GM18520 (cell line): ENCODE measurements around the gene SOHLH1.

ENCODE experiments used
- ATAC-seq: cut with Tn5 transposase; IDR thresholded peaks from one replicate; pipeline ENCODE4 v1.9.1; 2021; ENCODE audit not compliant: unreplicated experiment

SOHLH1 gene

DNA sequence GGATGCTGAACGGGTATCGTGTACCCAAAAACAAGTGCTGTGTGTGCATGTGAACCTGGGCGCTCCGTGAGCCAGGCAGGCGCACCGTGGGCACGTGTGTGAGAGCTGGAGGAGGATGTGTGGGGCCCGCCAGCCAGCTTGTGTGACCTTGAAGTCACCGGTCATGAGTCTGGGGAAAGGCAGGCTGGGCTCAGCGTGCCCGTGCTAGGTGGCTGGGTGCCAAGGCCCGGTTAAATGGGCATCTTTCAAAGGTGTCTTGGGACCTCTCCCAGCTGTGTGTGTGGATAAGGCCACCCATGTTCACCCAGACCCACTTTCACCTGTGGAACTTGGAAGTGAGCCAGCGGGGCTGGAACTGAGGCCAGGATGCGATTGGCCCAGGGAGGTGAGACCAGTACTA is 6.1 kb upstream of the SOHLH1 start:
- no peak for ATAC-seq

GRCh38 chr9:135704483-135704882 is 5.2 kb upstream of the SOHLH1 start:
- ATAC-seq, result no peak

DNA sequence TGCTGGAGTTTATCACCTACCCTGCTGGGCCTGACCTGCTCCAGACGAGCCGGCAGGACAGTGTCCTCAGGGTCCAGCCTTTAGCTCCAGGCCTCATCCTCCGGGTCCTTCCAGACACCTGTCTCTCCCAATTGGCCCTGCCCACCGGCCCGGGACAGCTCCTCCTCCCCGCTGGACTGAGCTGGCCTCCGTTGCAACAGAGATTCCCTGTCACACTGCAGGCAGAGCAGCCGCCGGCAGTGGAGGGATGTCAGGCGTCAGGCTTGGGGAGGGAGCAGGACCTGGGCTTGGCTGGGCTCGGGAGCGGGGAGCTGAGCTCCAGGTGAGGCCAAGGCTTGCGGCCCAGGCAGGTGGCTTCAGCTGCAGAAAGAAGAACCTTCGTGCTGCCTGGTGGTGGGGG is 4.4 kb upstream of the SOHLH1 start:
- no peak for ATAC-seq

GRCh38 chr9:135701959-135702721 is 2.9 kb upstream of the SOHLH1 start, which contains the start of gene KCNT1:
Gene KCNT1, plus strand, starts transcription at chr9:135702185. Its CDS starts 74 bp downstream, at chr9:135702259.
- ATAC-seq, result no peak

- no peak for ATAC-seq
Measured at GRCh38 chr9:135701067-135701958, 2.0 kb upstream of the SOHLH1 start.

DNA sequence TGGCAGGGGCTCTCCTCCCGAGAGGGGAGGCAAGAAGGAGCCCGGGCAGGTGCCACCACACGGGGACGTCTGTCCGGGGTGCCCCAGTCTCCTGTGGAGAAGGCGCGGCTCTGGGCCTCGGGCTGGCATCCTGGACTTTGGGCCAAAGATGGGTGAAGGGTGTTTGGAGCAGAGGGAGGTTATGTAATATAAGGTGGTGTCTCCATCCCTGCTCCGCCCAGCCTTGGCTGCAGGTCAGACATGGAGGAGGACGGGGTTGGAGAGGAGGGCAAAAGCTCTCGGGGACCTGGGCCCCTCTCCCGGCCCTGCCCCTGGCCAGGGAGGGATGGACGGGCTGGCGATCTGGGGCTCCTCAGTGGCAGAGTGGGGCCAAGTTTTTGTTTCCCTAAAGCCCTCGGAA is 1.2 kb upstream of the SOHLH1 start:
- no peak for ATAC-seq

DNA sequence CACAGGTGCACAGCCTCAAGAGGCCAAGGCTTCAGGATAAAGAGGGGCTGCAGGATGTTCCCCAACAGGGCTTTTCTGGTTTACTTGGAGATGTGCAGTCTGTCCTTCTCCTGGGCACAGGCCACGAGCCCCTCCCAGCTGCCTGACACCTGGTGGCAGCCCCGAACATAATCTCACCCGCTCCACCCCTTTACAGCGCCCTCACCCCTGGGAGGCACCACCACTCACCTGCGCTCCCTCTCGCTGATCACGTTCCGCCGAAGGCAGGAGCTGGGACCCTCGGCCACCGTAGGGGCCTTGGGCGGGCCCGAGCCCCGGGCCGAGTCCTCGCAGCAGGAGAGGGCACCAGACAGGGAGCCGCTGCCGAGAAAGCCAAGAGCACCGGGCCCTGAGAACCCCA is 514 bp downstream of the SOHLH1 start:
- no peak for ATAC-seq

- ATAC-seq, result no peak
Measured at GRCh38 chr9:135698236-135698635, 1.0 kb downstream of the SOHLH1 start.

DNA sequence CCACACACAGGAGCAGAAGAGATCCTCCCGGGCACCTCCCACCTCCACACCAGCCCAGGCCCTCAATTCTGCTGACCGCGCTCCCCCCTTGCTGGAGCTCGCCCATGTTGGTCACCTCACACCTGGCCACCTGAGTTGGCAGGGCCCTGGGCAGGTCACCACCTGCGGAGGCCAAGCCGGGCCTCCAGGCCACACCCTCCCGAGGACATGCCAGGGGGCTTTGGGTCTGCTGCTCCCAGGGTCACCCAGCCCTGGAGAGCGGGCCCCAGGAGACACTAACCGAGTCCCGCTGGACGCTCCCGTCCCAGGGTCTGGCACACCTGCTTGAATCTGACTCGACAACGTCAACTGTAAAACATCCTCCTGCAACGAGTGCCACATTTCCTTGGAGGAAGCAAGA is 2.1 kb downstream of the SOHLH1 start:
- ATAC-seq, result no peak

GRCh38 chr9:135696446-135696845 is 2.8 kb downstream of the SOHLH1 start:
- ATAC-seq, result no peak

DNA sequence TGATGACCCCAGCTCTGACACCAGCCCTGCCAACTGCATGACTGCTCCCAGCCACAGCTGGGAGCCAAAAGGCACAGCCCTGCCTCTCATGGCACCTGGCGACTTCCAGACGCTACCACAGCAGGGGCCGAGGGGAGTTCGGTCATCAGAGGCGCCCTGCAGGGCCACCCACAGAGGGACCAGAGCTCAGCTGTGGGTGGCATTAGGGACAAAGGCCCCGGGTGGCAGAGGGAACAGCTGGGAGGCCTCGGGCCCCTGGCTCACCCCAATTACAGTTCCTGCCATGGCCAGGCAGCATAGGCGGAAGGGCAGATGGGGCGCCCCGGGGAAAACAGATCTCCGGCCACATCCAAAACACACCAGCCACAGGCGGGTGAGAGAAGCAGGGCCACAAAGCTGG is 3.6 kb downstream of the SOHLH1 start:
- ATAC-seq, result no peak

GRCh38 chr9:135695036-135695435 is 4.2 kb downstream of the SOHLH1 start:
- ATAC-seq, result no peak

DNA sequence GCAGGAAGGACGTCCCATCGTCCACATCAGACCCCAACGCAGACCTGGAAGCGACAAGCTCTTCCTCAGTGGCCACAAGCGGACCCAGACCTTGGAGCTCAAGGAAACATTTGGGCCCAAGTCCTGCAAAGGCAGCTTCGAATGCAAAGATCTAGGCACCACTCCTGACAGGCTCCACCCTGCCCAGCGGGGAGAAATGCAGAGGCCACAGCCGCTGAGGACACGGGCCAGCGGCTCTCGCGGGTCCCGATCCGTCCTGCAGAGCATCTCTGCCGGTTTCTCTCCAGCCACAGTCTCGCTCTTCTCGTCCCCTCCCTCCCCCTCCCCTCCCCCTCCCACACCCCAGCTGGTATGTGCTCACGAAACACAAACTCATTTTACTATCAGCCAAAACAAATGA is 4.9 kb downstream of the SOHLH1 start:
- no peak for ATAC-seq

GRCh38 chr9:135693771-135694170 is 5.5 kb downstream of the SOHLH1 start:
- ATAC-seq, result no peak

DNA sequence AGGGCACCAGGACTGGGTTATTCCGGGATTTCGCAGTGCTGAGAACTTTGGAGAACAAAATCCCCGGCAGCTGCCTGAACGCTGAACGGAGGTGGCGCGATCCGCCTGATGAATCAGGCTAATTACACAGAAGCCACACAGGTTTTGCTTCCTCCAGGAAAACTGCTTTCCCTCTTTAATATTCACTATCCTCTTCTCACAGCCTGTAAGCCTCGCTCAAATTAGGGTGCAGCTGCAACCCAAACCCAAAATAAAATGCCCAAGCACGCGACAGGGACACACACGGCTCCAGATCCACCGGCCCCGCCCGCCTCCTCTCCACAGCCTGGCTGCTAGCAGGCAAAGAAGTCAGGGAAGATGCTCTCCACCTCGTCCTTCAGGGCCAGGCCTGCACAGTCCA is 6.0 kb downstream of the SOHLH1 start:
- no peak for ATAC-seq

DNA sequence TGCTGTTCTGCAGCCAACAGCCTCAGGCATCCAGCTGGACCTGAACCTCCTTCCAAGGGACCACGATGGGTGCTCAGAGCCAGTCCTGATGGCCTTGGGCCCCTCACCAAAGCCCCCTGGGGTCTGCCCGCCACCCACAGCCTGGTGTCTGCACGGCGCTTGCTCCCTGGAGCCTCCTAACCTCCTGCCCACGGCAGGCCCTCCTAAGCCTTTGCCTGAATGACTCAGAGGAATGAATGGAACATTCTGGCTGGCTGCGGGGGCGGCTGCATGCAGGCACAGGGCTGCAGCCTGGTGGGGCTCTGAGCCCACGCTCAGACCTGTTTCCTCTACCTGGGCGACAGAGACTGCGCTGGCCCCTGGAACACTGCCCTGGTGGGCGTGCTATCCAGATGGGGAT is 6.9 kb downstream of the SOHLH1 start:
- no peak for ATAC-seq

DNA sequence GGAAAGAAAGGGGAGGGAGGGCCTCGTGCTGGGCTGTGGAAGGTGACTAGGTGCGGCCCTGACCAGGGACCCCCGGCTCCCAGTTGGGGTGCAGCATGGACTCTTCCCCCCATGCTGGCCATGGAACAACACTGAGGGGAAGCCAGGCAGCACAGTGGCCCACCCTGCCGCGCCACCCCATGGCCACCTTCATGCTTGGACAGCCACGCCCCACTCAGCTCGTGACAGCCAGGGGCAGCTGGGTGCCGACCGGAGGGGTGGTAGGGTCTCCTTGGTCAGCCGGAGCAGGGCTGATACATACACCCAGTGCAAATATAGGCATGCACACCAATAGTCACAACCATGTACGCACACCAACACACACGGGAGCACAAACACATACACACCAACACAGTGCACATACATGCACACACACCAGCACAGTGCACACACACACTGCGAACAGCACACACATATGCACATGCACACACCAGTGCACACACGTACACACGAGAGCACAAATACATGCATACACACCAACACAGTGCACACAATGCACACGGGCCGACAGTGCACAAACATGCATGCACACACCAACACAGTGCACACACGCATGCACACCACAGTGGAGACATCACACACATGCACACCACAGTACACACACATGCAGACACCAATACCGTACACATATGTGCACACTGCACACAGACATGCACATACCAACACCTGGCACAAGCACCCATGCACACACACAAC is 8.3 kb downstream of the SOHLH1 start:
- ATAC-seq, result no peak

DNA sequence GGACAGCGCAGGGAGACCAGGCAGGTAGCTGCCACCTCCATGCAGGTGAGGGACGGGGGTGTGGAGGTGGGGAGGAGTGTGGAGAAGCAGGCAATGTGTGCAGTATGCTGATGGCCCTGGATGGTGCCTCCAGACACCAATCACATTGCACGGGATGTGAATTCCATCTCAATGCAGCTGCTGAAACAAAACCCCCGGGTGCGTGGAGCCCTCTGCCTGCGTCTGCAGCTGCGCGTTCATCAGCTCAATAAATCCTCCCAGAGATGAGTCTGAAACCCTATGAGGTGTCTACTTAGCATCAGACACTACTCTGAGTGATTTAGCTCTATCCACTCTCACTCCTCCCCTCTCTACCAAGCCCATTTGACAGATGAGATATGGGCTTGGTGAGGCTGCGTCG is 10.3 kb downstream of the SOHLH1 start:
- ATAC-seq, result no peak

DNA sequence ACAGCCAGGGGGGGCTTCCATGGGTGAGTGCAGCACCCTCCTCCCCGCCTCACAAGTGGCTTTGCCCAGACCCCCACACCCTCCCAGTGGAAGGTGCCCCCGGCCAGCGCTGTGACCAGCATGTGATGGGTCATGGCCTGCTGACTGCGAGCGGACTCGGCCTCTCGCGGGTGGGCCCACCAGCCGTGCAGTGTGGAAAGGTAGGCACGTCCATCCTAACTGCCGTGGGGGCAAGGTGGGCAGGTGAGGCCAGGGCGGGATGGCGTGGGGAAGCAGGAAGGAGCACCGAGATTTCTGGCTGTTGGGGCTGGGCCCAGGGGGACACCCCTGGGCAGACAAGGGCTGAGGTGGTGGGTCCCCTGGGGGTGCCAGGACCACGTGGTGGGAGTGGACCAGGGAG is 12.1 kb downstream of the SOHLH1 start:
- no peak for ATAC-seq

GRCh38 chr9:135684691-135685090 is 14.6 kb downstream of the SOHLH1 start:
- no peak for ATAC-seq

DNA sequence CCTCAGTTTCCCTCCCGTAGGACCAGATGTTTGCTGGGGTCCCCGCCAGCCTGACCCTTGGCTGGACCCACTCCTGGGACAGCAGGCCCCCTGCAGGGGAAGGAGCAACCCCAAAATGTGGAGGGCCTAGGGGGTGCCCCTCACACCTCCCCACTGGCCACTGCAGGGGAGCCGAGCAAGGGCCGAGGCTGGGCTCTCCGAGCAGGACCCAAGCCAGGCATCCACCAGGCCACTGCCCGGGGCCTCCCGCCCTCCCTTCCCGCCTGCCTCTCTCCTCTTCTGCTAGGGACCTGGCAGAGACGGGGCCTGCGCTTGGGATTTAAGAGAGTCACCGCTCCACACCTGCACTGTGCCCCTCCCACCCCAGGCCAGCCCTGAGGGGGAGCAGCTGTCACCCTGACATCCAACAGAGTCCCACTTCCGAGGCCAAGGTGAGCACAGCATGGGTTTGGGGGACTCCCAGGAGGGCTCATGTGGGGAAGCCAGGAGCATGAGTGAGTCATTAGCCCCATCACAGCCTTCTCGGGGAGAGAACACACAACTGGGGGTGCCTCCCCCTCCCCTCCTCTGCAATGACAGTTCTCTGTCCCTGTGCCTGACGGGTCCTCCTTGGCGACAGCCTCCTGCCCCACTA is 15.8 kb downstream of the SOHLH1 start:
- ATAC-seq, result no peak
